NOMO-1 treated with dmso at 0.1 percent for 144 hours (cell line): Measurements from ENCODE around the gene IQCH.

Experiments used
- DNase-seq: peaks from one replicate; lab custom pipeline; 2025; ENCODE audit not compliant: unreplicated experiment; lab: John Stamatoyannopoulos, UW

Gene IQCH

GRCh38 chr15:67296684-67297083 lies 42.1 kb downstream of the IQCH start:
- DNase-seq: no peak

- DNase-seq: no peak
Measured at GRCh38 chr15:67300266-67301025, 45.9 kb downstream of the IQCH start.

- DNase-seq: no peak
Measured at GRCh38 chr15:67303490-67304363, 49.1 kb downstream of the IQCH start.

- DNase-seq: no peak
Measured at GRCh38 chr15:67304778-67305177, 50.2 kb downstream of the IQCH start.

GRCh38 chr15:67305506-67305905 lies 50.9 kb downstream of the IQCH start:
- no peak for DNase-seq

- no peak for DNase-seq
Measured at GRCh38 chr15:67307156-67307555, 52.6 kb downstream of the IQCH start.

- no peak for DNase-seq
Measured at GRCh38 chr15:67307889-67308597, 53.5 kb downstream of the IQCH start.

- no peak for DNase-seq
Measured at GRCh38 chr15:67311731-67312130, 57.1 kb downstream of the IQCH start.

GRCh38 chr15:67319961-67320360 lies 65.4 kb downstream of the IQCH start:
- no peak for DNase-seq

GRCh38 chr15:67321352-67321751 lies 66.8 kb downstream of the IQCH start:
- DNase-seq: no peak

- no peak for DNase-seq
Measured at GRCh38 chr15:67322481-67322880, 67.9 kb downstream of the IQCH start.

GRCh38 chr15:67327312-67327711 lies 72.7 kb downstream of the IQCH start:
- DNase-seq: no peak

- DNase-seq: no peak
Measured at GRCh38 chr15:67327737-67328136, 73.2 kb downstream of the IQCH start.

GRCh38 chr15:67329984-67330733 lies 75.6 kb downstream of the IQCH start:
- no peak for DNase-seq

- no peak for DNase-seq
Measured at GRCh38 chr15:67331676-67332075, 77.1 kb downstream of the IQCH start.

- DNase-seq: no peak
Measured at GRCh38 chr15:67335026-67335425, 80.4 kb downstream of the IQCH start.

GRCh38 chr15:67335534-67336222 lies 81.1 kb downstream of the IQCH start:
- no peak for DNase-seq

- no peak for DNase-seq
Measured at GRCh38 chr15:67340630-67341029, 86.0 kb downstream of the IQCH start.

GRCh38 chr15:67341539-67341938 lies 87.0 kb downstream of the IQCH start:
- no peak for DNase-seq

- DNase-seq: no peak
Measured at GRCh38 chr15:67343206-67343605, 88.6 kb downstream of the IQCH start.
